ENCODE measurements around the gene RPL19.

The RPL19 gene

DNA sequence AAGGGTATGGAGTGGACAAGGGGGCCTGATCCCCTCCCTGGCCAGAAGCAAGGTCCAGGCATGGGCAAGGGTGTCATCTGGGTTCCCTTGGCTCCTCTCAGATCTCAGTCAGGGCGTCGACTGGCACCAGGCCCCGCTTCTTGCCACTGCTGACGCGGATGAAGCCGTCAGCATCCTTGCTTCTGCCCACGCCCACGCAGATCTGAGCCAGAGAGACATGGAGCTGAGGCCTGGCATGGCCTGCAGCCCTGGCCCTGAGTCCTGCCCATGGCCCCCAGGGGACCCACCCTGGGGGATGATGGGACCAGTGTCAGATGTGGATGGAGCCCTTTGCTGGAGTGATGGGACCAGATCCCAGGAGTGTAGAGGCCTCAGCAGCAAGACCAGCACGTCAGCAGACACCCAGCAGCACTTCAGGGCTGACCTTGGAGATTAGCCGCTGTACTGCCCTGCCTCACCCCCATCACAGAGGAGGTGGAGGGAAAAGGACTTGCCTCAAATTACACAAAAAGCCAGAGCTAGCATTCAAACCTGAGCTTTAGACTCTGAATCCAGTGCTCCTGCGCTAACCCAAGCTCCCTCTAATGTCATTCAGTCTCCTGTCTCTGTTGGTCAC is 12.2 kb downstream of the RPL19 start:
- DNase-seq (ENCODE audit: low read depth) = no peak
- TF ChIP-seq, protein P1, sequence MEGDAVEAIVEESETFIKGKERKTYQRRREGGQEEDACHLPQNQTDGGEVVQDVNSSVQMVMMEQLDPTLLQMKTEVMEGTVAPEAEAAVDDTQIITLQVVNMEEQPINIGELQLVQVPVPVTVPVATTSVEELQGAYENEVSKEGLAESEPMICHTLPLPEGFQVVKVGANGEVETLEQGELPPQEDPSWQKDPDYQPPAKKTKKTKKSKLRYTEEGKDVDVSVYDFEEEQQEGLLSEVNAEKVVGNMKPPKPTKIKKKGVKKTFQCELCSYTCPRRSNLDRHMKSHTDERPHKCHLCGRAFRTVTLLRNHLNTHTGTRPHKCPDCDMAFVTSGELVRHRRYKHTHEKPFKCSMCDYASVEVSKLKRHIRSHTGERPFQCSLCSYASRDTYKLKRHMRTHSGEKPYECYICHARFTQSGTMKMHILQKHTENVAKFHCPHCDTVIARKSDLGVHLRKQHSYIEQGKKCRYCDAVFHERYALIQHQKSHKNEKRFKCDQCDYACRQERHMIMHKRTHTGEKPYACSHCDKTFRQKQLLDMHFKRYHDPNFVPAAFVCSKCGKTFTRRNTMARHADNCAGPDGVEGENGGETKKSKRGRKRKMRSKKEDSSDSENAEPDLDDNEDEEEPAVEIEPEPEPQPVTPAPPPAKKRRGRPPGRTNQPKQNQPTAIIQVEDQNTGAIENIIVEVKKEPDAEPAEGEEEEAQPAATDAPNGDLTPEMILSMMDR (IDR thresholded peaks at IDR 0.05; ENCODE audit: control insufficient read depth, extremely low read depth, insufficient read depth) = no peak

DNA sequence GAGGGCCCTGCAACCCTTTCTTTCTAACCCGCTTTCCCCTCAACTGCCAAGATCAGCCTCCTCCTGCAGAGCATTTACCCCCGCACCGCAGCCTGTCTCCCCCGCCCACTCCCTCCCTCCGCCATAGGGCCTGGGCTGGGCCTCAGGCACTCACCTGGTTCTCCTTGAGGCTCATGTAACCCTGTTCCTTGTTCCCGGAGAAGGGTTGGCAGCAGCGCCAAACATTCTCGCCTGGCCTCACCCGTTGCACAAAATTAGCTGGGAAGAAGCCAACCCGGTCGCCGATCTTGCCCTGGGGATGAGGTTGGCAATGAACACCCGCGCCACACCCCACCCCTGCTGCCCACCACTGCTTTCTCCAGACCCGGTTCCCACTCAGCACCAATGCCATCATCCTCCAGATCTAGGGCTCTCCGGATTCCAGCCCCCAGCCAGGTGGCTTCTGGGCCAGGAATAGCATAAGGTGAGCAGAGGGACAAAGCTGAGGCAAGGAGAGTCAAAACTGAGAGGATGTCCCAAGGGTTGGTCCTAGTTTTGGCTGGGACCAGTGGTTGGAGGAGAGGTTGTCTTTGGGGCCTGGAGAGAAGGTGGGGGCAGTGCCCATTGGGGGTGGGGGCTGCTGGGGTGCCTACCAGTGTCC is 12.9 kb downstream of the RPL19 start:
- DNase-seq (ENCODE audit: low read depth) = no peak
- TF ChIP-seq, protein P1 (IDR thresholded peaks at IDR 0.05; ENCODE audit: control insufficient read depth, extremely low read depth, insufficient read depth) = no peak
- H3K4me3 ChIP-seq (ENCODE audit: low read depth, low read length) = no peak overlapping the region

More for the DNA sequence above, 12.2 kb downstream of the RPL19 start:
- no peak overlapping the region for H3K4me3 ChIP-seq (ENCODE audit: low read depth, low read length)

DNA sequence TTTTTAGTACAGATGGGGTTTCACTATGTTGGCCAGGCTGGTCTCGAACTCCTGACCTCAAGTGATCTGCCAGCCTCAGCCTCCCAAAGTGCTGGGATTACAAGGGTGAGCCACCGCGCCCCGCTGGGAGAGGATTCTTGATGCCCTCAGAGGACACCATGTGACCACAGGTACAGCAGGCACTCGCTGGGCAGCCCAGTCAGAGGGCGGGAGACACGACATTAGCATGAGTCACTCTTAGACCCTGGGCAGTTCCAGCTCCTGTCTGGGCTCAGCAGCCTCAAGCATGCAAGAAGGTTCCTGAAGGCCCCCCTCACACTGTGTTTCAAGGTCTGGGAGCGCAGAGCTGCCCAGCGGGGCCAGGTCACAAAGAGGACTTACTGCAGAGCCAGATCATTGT is 13.8 kb downstream of the RPL19 start:
- no peak for DNase-seq (ENCODE audit: low read depth)
- H3K4me3 ChIP-seq (ENCODE audit: low read depth, low read length) = no peak overlapping the region
- TF ChIP-seq, protein P1 (IDR thresholded peaks at IDR 0.05; ENCODE audit: control insufficient read depth, extremely low read depth, insufficient read depth) = no peak

DNA sequence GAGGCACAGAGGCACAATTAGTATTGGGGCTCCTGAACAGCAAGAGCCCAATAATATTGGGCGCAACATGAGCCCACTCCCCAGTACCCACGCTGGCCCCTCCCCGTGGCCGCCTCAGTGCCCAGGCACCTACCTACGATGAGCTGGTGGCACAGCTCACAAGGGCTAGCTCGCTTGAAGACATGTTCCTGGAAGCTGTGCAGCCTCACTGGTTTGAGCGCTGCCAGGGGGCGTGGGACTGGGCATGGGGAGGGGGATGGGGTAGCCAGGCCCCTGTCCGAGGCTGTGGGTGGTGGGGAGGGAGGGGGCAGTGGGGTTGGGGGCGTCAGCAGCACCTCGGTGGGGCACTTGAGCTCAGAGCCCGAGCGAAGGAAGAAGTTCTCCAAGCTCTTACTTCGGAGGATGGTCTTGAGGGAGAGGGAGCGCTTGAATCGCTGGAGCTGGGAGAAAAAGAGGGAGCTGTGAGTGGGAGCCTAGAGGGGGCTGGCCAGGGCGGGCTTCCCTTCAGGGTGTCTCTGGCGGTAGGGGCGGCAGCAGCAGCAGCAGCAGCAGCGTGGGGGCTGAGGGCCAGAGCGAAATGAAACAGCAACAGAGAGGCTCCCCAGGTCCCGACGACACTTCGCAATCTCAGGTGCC is 17.8 kb downstream of the RPL19 start:
- TF ChIP-seq, protein P1 (IDR thresholded peaks at IDR 0.05; ENCODE audit: control insufficient read depth, extremely low read depth, insufficient read depth) = no peak
- no peak overlapping the region for H3K4me3 ChIP-seq (ENCODE audit: low read depth, low read length)
- DNase-seq (ENCODE audit: low read depth) = no peak

DNA sequence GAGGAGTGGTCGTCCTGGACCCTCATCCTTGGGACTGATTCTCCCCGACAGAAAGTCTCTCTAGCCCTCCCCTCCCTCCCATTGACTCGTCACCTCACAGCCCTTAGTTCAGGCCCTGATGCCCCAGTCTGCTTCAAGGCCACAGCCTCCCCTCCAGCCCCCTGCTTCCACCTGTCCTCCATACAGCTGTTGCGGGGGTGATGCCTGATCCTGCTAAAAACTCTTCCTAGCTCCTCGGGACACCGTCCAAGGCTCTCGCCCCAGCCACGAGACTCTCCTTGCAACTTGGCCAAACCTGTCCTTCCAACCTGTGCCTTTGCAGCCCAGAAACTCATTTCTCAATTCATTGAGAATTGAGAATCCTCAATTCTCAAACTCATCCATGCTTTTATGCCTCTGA is 18.8 kb downstream of the RPL19 start:
- no peak overlapping the region for H3K4me3 ChIP-seq (ENCODE audit: low read depth, low read length)
- TF ChIP-seq, protein P1 (IDR thresholded peaks at IDR 0.05; ENCODE audit: control insufficient read depth, extremely low read depth, insufficient read depth) = no peak
- DNase-seq (ENCODE audit: low read depth) = no peak

DNA sequence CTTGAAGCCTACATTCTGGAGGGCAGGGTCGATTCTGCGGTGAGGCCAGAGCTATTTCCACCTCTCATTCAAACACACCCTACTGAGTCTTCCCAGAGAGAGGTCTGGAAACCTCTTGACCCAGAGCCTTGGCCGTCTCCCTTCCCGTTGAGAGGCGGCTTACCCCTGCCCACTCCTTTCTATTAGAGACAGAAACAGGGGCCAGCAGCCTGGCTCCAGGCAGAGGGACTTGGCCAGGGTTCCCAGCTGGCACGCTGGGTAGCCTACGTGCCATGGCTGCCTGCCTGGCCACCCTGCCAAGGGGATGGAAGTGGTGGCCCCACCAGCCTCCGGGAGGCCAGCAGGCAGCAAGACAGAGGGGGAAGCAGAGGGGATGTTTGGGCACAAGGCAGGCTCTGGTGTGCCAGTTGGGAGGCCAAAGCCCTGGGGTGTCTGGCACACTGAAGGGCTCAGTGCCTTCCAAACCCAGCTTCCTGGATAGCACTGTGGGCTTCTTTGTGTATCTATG is 19.6 kb downstream of the RPL19 start:
- TF ChIP-seq, protein P1 (IDR thresholded peaks at IDR 0.05; ENCODE audit: control insufficient read depth, extremely low read depth, insufficient read depth) = no peak
- no peak for DNase-seq (ENCODE audit: low read depth)
- no peak overlapping the region for H3K4me3 ChIP-seq (ENCODE audit: low read depth, low read length)

Data from LNCaP clone FGC (cell line).